OCI-LY1 (cell line): ENCODE results near the gene GALNT8.

Experiments
- EZH2 ChIP-seq: fragments of 200-600 bp; sonication (generic), shearing (Covaris generic); IDR thresholded peaks from 2 replicates; pipeline ENCODE4 v1.8.0; 2017; ENCODE audit warnings: borderline replicate concordance, mixed run types, mild to moderate bottlenecking, antibody characterized with exemption, low read length, moderate library complexity, mixed read lengths
- TF ChIP-seq, protein P1 (sequence below): fragments of 200-600 bp; sonication (generic), shearing (Covaris generic); IDR thresholded peaks from 2 replicates; pipeline ENCODE4 v1.5.1; 2017; ENCODE audit warnings: mild to moderate bottlenecking, antibody characterized with exemption, low read length, moderate library complexity, mixed read lengths

DNA sequence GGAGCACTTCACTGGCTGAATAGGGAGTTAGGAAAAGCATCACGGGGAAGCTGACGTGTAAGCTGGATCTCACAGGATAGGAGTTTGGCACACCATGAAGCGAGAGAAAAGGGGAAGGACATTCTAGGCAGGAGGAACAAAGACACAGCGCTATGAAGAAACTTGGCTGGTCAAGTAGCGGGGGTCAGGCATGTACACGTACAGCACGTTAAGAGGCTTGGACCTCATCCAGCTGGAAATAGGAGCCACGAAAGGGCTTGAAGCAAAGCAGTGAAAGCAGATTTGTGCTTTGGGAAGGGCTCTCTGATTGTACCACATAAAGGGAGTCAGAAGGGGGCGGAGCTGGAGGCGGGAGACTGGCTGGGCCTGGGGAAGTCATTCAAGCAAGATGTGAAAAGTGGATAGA lies 19.6 kb upstream of the GALNT8 start:
- TF ChIP-seq, protein P1, sequence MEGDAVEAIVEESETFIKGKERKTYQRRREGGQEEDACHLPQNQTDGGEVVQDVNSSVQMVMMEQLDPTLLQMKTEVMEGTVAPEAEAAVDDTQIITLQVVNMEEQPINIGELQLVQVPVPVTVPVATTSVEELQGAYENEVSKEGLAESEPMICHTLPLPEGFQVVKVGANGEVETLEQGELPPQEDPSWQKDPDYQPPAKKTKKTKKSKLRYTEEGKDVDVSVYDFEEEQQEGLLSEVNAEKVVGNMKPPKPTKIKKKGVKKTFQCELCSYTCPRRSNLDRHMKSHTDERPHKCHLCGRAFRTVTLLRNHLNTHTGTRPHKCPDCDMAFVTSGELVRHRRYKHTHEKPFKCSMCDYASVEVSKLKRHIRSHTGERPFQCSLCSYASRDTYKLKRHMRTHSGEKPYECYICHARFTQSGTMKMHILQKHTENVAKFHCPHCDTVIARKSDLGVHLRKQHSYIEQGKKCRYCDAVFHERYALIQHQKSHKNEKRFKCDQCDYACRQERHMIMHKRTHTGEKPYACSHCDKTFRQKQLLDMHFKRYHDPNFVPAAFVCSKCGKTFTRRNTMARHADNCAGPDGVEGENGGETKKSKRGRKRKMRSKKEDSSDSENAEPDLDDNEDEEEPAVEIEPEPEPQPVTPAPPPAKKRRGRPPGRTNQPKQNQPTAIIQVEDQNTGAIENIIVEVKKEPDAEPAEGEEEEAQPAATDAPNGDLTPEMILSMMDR, result no peak
- no peak for TF ChIP-seq EZH2
